Progenitor cell of endocrine pancreas (in vitro differentiated cells): ENCODE data around the gene GP1BB. TPM values are rescaled to one million over a fixed set of nuclear protein-coding genes. Genes with fewer than 3 reads are reported as not detected.
"Not testable (repeated sequence)": the region's sequence is repeated elsewhere in the genome, so short reads cannot be mapped to it uniquely, and the experiment has no call there.

Experiments used
- DNase-seq: peaks from one replicate; pipeline ENCODE4 v3.0.0; 2021; ENCODE audit warnings: low spot score; ENCODE audit not compliant: unreplicated experiment
- H3K27ac Mint-ChIP-seq: 2 replicates; pipeline ENCODE4 v1.8.0; 2021; ENCODE audit warnings: mild to moderate bottlenecking, moderate library complexity, mixed read lengths
- H3K27me3 Mint-ChIP-seq: 2 replicates; pipeline ENCODE4 v1.8.0; 2021; ENCODE audit warnings: mixed read lengths
- H3K36me3 Mint-ChIP-seq: 2 replicates; pipeline ENCODE4 v1.8.0; 2022; ENCODE audit warnings: mixed read lengths; ENCODE audit not compliant: insufficient read depth
- H3K4me1 Mint-ChIP-seq: 2 replicates; pipeline ENCODE4 v1.8.0; 2021; ENCODE audit warnings: low read depth, mixed read lengths
- H3K4me3 Mint-ChIP-seq: 2 replicates; pipeline ENCODE4 v1.8.0; 2021; ENCODE audit warnings: low read depth, mild to moderate bottlenecking, moderate library complexity, mixed read lengths
- H3K9me3 Mint-ChIP-seq: 2 replicates; pipeline ENCODE4 v1.8.0; 2021; ENCODE audit warnings: low read depth, mixed read lengths
- CTCF ChIP-seq: fragments of 200-600 bp; sonication (generic); IDR thresholded peaks from one replicate; pipeline ENCODE4 v1.5.0; 2021; ENCODE audit warnings: antibody characterized with exemption, mild to moderate bottlenecking; ENCODE audit not compliant: unreplicated experiment
- total RNA-seq: library from RNA; stranded (reverse); gene quantifications from 2 replicates; pipeline ENCODE4 v1.2.1, GENCODE V29; 2021

The GP1BB gene
- total RNA-seq, 1 donor from 2014 or later, result 7.7 TPM

GRCh38 chr22:19724927-19725661 is 1.8 kb downstream of the GP1BB start:
- no peaks in the 10 kb centered on the region for H3K9me3 Mint-ChIP-seq
- no peak for TF ChIP-seq CTCF
- H3K4me3 Mint-ChIP-seq, result peak overlapping the region; percentile 52
- no peak for DNase-seq
- H3K27me3 Mint-ChIP-seq, result peaks cover 71% of the 10 kb centered on the region
- H3K4me1 Mint-ChIP-seq, result peaks cover 5% of the 10 kb centered on the region
- peak overlapping the region; percentile 56 for H3K27ac Mint-ChIP-seq
- peaks cover 7% of the 10 kb centered on the region for H3K36me3 Mint-ChIP-seq

- not testable (repeated sequence) for H3K27ac Mint-ChIP-seq, H3K9me3 Mint-ChIP-seq, H3K4me1 Mint-ChIP-seq, H3K36me3 Mint-ChIP-seq, H3K4me3 Mint-ChIP-seq, DNase-seq
- H3K27me3 Mint-ChIP-seq, result peaks cover 60% of the 10 kb centered on the region
Observed at GRCh38 chr22:19726064-19726788, 2.9 kb downstream of the GP1BB start.

GRCh38 chr22:19727310-19728150 is 4.2 kb downstream of the GP1BB start:
- DNase-seq, result no peak
- Mint-ChIP-seq H3K4me3 (no peak overlapping the region), H3K27me3 (peaks cover 55% of the 10 kb centered on the region), H3K27ac (no peak overlapping the region), H3K9me3 (no peaks in the 10 kb centered on the region), H3K4me1 (peaks cover 9% of the 10 kb centered on the region), H3K36me3 (peaks cover 1% of the 10 kb centered on the region)
- TF ChIP-seq CTCF, result no peak

GRCh38 chr22:19728271-19728670 is 4.9 kb downstream of the GP1BB start:
- TF ChIP-seq CTCF, result no peak
- peaks cover 50% of the 10 kb centered on the region for H3K27me3 Mint-ChIP-seq

GRCh38 chr22:19728836-19729235 is 5.5 kb downstream of the GP1BB start:
- DNase-seq, result no peak
- Mint-ChIP-seq H3K4me3 (no peak overlapping the region), H3K27me3 (peaks cover 51% of the 10 kb centered on the region), H3K4me1 (peaks cover 4% of the 10 kb centered on the region), H3K36me3 (no peaks in the 10 kb centered on the region), H3K27ac (no peak overlapping the region), H3K9me3 (no peaks in the 10 kb centered on the region)
- TF ChIP-seq CTCF, result no peak

More at GRCh38 chr22:19728271-19728670, 4.9 kb downstream of the GP1BB start:
- Mint-ChIP-seq H3K9me3 (no peaks in the 10 kb centered on the region), H3K4me1 (peaks cover 5% of the 10 kb centered on the region), H3K4me3 (no peak overlapping the region), H3K27ac (no peak overlapping the region), H3K36me3 (no peaks in the 10 kb centered on the region)
- no peak for DNase-seq
